Osteoblast (primary cell): Measurements from ENCODE around the gene CENPF. TPM values are rescaled to one million over a fixed set of nuclear protein-coding genes. Genes with fewer than 3 reads are reported as not detected.

ENCODE experiments used
- DNase-seq: peaks from one replicate; pipeline ENCODE4 v3.0.0; 2011; ENCODE audit warnings: low spot score, mixed read lengths; ENCODE audit not compliant: insufficient read length; ENCODE audit errors: missing footprints
- H2AFZ ChIP-seq: 2 replicates; pipeline ENCODE4 v1.6.0; 2011; ENCODE audit warnings: mild to moderate bottlenecking, low read length
- H3K27ac ChIP-seq: 2 replicates; pipeline ENCODE4 v1.5.1; 2011; ENCODE audit warnings: mild to moderate bottlenecking, low read depth, low read length, moderate library complexity
- H3K27me3 ChIP-seq: 2 replicates; pipeline ENCODE4 v1.6.0; 2012; ENCODE audit warnings: mild to moderate bottlenecking, control low read depth, inconsistent platforms, low read length, moderate library complexity; ENCODE audit not compliant: insufficient read depth
- H3K36me3 ChIP-seq: 2 replicates; pipeline ENCODE4 v1.5.1; 2011; ENCODE audit warnings: mild to moderate bottlenecking, low read length, control low read depth, moderate library complexity; ENCODE audit not compliant: insufficient read depth
- H3K4me1 ChIP-seq: 2 replicates; pipeline ENCODE4 v1.5.1; 2011; ENCODE audit warnings: mild to moderate bottlenecking, low read length, control low read depth, moderate library complexity; ENCODE audit not compliant: insufficient read depth
- H3K4me2 ChIP-seq: 2 replicates; pipeline ENCODE4 v1.6.0; 2011; ENCODE audit warnings: mild to moderate bottlenecking, low read length; ENCODE audit not compliant: insufficient read depth
- H3K4me3 ChIP-seq: fragments of 200-600 bp; sonication (generic); 3 replicates; pipeline ENCODE4 v1.5.1; 2012; ENCODE audit warnings: mild to moderate bottlenecking, low read length, inconsistent platforms; ENCODE audit not compliant: insufficient read depth
- H3K79me2 ChIP-seq: 2 replicates; pipeline ENCODE4 v1.6.0; 2012; ENCODE audit warnings: mild to moderate bottlenecking, low read length, control low read depth, inconsistent platforms; ENCODE audit not compliant: insufficient read depth
- H3K9me3 ChIP-seq: 2 replicates; pipeline ENCODE4 v1.5.1; 2011; ENCODE audit warnings: low read depth, low read length, control low read depth
- H4K20me1 ChIP-seq: 2 replicates; pipeline ENCODE4 v1.6.0; 2012; ENCODE audit warnings: mild to moderate bottlenecking, low read length, control low read depth; ENCODE audit not compliant: insufficient read depth
- total RNA-seq: library from RNA; depleted of rRNA; stranded (reverse); fragments of >200 nt; gene quantifications from 2 replicates; pipeline ENCODE4 v1.2.3, GENCODE V29; 2012
- TF ChIP-seq, protein P1 (sequence below): IDR thresholded peaks from 2 replicates; pipeline ENCODE4 v1.5.1; 2011; ENCODE audit warnings: mild to moderate bottlenecking, low read depth, low read length, moderate library complexity; ENCODE audit errors: extremely low read depth

CENPF gene
- total RNA-seq, 1 donor = 8.3 TPM

- no peak overlapping the region for H3K4me2 ChIP-seq
- no peaks in the 10 kb centered on the region for H4K20me1 ChIP-seq
- H2AFZ ChIP-seq = no peak overlapping the region
- no peak for DNase-seq
- H3K9me3 ChIP-seq = no peaks in the 10 kb centered on the region
- no peak overlapping the region for H3K27ac ChIP-seq
- peaks cover 26% of the 10 kb centered on the region for H3K36me3 ChIP-seq
- H3K4me1 ChIP-seq = no peaks in the 10 kb centered on the region
- H3K27me3 ChIP-seq = no peaks in the 10 kb centered on the region
- TF ChIP-seq, protein P1, sequence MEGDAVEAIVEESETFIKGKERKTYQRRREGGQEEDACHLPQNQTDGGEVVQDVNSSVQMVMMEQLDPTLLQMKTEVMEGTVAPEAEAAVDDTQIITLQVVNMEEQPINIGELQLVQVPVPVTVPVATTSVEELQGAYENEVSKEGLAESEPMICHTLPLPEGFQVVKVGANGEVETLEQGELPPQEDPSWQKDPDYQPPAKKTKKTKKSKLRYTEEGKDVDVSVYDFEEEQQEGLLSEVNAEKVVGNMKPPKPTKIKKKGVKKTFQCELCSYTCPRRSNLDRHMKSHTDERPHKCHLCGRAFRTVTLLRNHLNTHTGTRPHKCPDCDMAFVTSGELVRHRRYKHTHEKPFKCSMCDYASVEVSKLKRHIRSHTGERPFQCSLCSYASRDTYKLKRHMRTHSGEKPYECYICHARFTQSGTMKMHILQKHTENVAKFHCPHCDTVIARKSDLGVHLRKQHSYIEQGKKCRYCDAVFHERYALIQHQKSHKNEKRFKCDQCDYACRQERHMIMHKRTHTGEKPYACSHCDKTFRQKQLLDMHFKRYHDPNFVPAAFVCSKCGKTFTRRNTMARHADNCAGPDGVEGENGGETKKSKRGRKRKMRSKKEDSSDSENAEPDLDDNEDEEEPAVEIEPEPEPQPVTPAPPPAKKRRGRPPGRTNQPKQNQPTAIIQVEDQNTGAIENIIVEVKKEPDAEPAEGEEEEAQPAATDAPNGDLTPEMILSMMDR = no peak
- no peaks in the 10 kb centered on the region for H3K79me2 ChIP-seq
- H3K4me3 ChIP-seq = no peak overlapping the region
Observed at GRCh38 chr1:214650664-214651063, 47.7 kb downstream of the CENPF start.

DNA sequence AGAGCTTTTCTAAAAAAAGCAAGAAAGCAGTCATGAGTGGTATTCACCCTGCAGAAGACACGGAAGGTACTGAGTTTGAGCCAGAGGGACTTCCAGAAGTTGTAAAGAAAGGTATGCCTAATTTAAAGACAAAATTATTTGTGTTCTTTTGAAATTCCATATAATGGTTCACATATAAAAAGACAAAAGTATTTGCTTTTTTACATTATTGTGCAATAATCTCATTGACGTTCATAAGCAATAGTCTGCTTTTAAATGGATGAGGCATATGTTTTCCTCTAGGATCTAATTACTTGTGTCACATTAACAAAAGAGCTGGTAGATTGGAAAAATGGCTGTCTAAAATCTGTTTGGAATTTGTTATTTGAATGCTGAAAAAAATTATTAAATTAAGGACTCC lies 54.3 kb downstream of the CENPF start:
- no peak overlapping the region for H3K4me2 ChIP-seq
- H3K4me1 ChIP-seq = peaks cover 18% of the 10 kb centered on the region
- DNase-seq = no peak
- TF ChIP-seq, protein P1 = no peak
- H4K20me1 ChIP-seq = no peaks in the 10 kb centered on the region
- peak overlapping the region; percentile 32 for H2AFZ ChIP-seq
- H3K79me2 ChIP-seq = peaks cover 5% of the 10 kb centered on the region
- peaks cover 42% of the 10 kb centered on the region for H3K36me3 ChIP-seq
- H3K9me3 ChIP-seq = no peaks in the 10 kb centered on the region
- H3K27me3 ChIP-seq = no peaks in the 10 kb centered on the region
- no peak overlapping the region for H3K27ac ChIP-seq
- H3K4me3 ChIP-seq = no peak overlapping the region

DNA sequence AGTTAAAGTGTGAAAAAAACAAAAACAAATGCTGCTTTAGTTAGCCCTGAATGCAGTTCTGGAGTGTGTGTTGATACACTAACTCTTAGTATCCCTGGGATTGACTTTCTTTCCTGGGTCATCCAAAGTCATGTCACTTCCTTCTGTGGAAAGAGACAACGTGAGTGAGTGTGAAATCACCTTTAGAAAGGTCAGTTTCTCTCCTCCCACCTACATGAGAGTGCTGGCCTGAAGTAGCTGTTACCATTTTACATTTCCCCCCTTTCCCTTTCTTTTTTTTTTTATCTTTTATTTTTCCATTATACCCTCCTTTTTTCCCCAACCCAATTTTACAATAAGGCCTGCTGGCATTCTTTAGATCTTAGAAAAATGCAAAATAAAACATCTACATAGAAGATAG lies 55.2 kb downstream of the CENPF start:
- Histone ChIP-seq H3K9me3 (no peaks in the 10 kb centered on the region), H3K4me3 (no peak overlapping the region), H3K36me3 (peaks cover 38% of the 10 kb centered on the region), H2AFZ (peak overlapping the region; percentile 87), H3K4me2 (no peak overlapping the region), H4K20me1 (no peaks in the 10 kb centered on the region), H3K27ac (no peak overlapping the region), H3K27me3 (no peaks in the 10 kb centered on the region), H3K4me1 (peaks cover 18% of the 10 kb centered on the region), H3K79me2 (peaks cover 5% of the 10 kb centered on the region)
- TF ChIP-seq, protein P1 = no peak
- DNase-seq = no peak

- DNase-seq = no peak
- Histone ChIP-seq H3K4me2 (no peak overlapping the region), H2AFZ (peak overlapping the region; percentile 1), H3K27ac (no peak overlapping the region), H4K20me1 (no peaks in the 10 kb centered on the region), H3K36me3 (peaks cover 41% of the 10 kb centered on the region), H3K27me3 (no peaks in the 10 kb centered on the region), H3K4me1 (peaks cover 18% of the 10 kb centered on the region), H3K4me3 (no peak overlapping the region), H3K9me3 (no peaks in the 10 kb centered on the region), H3K79me2 (peaks cover 5% of the 10 kb centered on the region)
- TF ChIP-seq, protein P1 = peak; percentile 61
Observed at GRCh38 chr1:214658785-214659184, 55.8 kb downstream of the CENPF start.
